Esophagus muscularis mucosa (tissue), 4 donors: ENCODE data around the gene RHOBTB3. TPM values are rescaled to one million over a fixed set of nuclear protein-coding genes. Genes with fewer than 3 reads are reported as not detected.
"Not testable (repeated sequence)": the region's sequence is repeated elsewhere in the genome, so short reads cannot be mapped to it uniquely, and the experiment has no call there.

Experiments used
- DNase-seq: peaks from one replicate; pipeline ENCODE4 v3.0.0-alpha.2; 2017; ENCODE audit errors: extremely low spot score
- H3K27ac ChIP-seq, 4 donors: fragments of 200-600 bp; sonication (generic); replicated peaks in 1 of 4; 1 replicate in 3 of 4; 2 replicates in 1 of 4; pipeline ENCODE4 v1.5.1; 2016 to 2019; ENCODE audit warnings: mild to moderate bottlenecking in 1 of 4
- H3K27me3 ChIP-seq, 4 donors: fragments of 200-600 bp; sonication (generic); one replicate each; pipeline versions ENCODE4 v1.5.1 to v1.6.0; 2016 to 2019
- H3K36me3 ChIP-seq, 4 donors: fragments of 200-600 bp; sonication (generic); one replicate each; pipeline ENCODE4 v1.5.1; 2016 to 2019
- H3K4me1 ChIP-seq, 4 donors: fragments of 200-600 bp; sonication (generic); one replicate each; pipeline ENCODE4 v1.5.1; 2016 to 2019
- H3K4me3 ChIP-seq, 4 donors: fragments of 200-600 bp; sonication (generic); 1 replicate in 2 of 4; 2 replicates in 2 of 4; pipeline ENCODE4 v1.5.1; 2016 to 2019; ENCODE audit warnings: mild to moderate bottlenecking in 4 of 4, moderate library complexity in 1 of 4
- H3K9me3 ChIP-seq, 4 donors: fragments of 200-600 bp; sonication (generic); 1 replicate in 3 of 4; 2 replicates in 1 of 4; pipeline ENCODE4 v1.5.1; 2016 to 2019
- EP300 ChIP-seq: sonication (generic); formaldehyde crosslinking; IDR thresholded peaks from one replicate; pipeline ENCODE4 v1.6.1; 2017; ENCODE audit warnings: antibody characterized with exemption
- POLR2A ChIP-seq: fragments of 450-650 bp; IDR thresholded peaks from one replicate; pipeline ENCODE4 v1.6.1; 2017; ENCODE audit warnings: antibody characterized with exemption, moderate library complexity, mild to moderate bottlenecking, low read depth
- POLR2AphosphoS5 ChIP-seq, 2 donors: sonication (generic); formaldehyde crosslinking; IDR thresholded peaks; one replicate each; pipeline ENCODE4 v1.6.1; 2017; ENCODE audit warnings: antibody characterized with exemption in 2 of 2
- WGBS: methylation state at CpG from one replicate; pipeline ENCODE4 v1.1.5; 2018; 5-methylcytosine and 5-hydroxymethylcytosine counted together
- intact Hi-C: fragments of 100-400 bp; cut with DNase I; formaldehyde crosslinking; loops from one replicate; pipeline ENCODE4 v1.15.1; 2023
- total RNA-seq, 4 donors: library from RNA; depleted of rRNA; stranded (reverse); fragments of >200 nt; gene quantifications; one replicate each; pipeline versions ENCODE4 v1.1.0 to v1.2.1, GENCODE V29; 2016
- TF ChIP-seq, protein P1 (sequence below), 3 experiments: fragments of 200-600 bp in 2 of 3; fragments of 450-650 bp in 1 of 3; sonication (generic) in 2 of 3; IDR thresholded peaks; one replicate each; pipeline ENCODE4 v1.5.1; 2017 to 2019; ENCODE audit warnings: antibody characterized with exemption in 3 of 3, mild to moderate bottlenecking in 2 of 3, moderate library complexity in 1 of 3

RHOBTB3 gene
- total RNA-seq, 4 donors from 2014 or later: 72.9 to 165 (median 89.2) TPM

DNA sequence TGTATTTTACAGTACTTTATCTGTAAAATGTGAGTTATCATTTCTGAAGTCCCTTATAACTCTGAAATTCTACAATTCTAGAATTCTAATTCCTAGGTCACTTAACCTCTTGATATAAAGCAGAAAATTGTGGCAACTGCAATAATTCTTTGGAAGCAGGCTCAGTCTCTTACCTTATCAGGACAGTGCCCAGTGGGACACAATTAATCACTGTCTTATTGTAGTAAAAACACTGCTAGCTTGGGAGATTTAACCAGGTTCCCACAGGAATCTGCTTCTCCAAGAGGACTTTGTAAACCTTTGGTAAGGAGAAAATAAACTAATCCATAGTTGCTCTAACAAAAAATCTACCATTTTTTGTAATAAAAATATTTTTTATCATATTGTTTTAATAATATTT is 30.1 kb upstream of the RHOBTB3 start:
- Histone ChIP-seq H3K4me1 (no peaks in the 10 kb centered on the region), H3K27me3 (no peaks in the 10 kb centered on the region), H3K36me3 (no peaks in the 10 kb centered on the region), H3K4me3 (no peak overlapping the region), H3K27ac (no peak overlapping the region), H3K9me3 (no peaks in the 10 kb centered on the region)
- DNase-seq: no peak
- intact Hi-C loops: no loop called here
- TF ChIP-seq, protein P1, sequence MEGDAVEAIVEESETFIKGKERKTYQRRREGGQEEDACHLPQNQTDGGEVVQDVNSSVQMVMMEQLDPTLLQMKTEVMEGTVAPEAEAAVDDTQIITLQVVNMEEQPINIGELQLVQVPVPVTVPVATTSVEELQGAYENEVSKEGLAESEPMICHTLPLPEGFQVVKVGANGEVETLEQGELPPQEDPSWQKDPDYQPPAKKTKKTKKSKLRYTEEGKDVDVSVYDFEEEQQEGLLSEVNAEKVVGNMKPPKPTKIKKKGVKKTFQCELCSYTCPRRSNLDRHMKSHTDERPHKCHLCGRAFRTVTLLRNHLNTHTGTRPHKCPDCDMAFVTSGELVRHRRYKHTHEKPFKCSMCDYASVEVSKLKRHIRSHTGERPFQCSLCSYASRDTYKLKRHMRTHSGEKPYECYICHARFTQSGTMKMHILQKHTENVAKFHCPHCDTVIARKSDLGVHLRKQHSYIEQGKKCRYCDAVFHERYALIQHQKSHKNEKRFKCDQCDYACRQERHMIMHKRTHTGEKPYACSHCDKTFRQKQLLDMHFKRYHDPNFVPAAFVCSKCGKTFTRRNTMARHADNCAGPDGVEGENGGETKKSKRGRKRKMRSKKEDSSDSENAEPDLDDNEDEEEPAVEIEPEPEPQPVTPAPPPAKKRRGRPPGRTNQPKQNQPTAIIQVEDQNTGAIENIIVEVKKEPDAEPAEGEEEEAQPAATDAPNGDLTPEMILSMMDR (IDR thresholded peaks at IDR 0.05): no peak

DNA sequence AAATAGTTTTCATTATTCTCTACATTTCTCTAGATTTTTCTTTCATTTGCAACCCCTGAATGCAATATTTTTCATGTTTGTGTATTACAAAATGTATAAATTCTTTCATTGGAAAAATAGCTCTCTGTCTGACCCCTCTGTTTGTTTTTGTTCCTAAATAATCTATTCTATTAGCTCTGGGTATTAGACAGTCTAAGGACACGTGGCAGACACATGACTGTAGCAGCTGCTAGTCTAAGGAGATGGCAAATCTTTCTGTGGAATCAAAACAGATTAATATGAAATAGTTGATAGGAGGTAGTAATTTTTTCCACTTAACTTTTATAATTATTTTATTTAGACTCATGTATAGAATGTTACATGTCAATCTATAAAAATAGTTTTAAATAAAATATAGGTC is 27.0 kb upstream of the RHOBTB3 start:
- no peaks in the 10 kb centered on the region for H3K36me3 ChIP-seq
- no peaks in the 10 kb centered on the region for H3K4me1 ChIP-seq
- WGBS: 81% methylated on average over 1 of the region's 1 CpG
- no peak overlapping the region for H3K27ac ChIP-seq
- no peak overlapping the region for H3K4me3 ChIP-seq
- H3K9me3 ChIP-seq: no peaks in the 10 kb centered on the region
- TF ChIP-seq POLR2AphosphoS5 (IDR thresholded peaks at IDR 0.05) (no peak), EP300 (no peak), POLR2A (no peak)
- TF ChIP-seq, protein P1 (IDR thresholded peaks at IDR 0.05): no peak
- intact Hi-C loops: no loop called here
- no peak for DNase-seq
- H3K27me3 ChIP-seq: no peaks in the 10 kb centered on the region

DNA sequence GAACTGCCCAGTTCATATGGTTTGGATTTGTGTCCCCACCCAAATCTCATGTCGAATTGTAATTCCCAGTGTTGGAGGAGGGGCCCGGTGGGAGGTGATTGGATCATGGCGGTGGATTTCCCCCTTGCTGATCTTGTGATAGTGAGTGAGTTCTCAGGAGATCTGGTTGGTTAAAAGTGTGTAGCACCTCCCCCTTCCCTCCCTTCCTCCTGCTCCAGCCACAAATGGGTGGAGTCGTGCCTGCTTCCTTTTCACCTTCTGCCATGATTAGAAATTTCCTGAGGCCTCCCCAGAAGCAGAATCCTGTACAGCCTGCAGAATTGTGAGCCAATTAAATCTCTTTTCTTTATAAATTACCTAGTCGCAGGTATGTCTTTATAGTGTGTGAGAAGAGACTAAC is 24.9 kb upstream of the RHOBTB3 start:
- H3K4me1 ChIP-seq, intact Hi-C loops, H3K9me3 ChIP-seq, DNase-seq, H3K27me3 ChIP-seq, H3K36me3 ChIP-seq, H3K4me3 ChIP-seq, H3K27ac ChIP-seq: not testable (repeated sequence)
- WGBS: 91% methylated on average over 4 of the region's 5 CpGs

DNA sequence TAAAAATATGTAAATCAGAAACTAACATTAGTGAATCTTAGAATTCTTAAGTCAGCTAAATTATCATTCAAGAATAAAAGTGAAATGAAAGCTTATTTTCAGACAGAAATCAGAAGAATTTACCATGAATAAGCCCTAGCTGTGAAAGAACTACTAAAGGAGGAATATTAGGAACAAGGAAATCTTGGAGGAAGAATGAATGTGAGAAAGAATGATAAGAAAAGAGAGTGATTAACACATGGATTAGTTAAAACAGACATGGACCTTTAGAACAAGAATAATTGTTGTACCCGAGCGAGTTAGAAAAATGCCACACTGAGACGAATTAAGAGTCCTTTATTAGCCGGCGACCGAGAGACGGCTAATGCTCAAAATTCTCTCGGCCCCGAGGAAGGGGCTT is 24.1 kb upstream of the RHOBTB3 start:
- Histone ChIP-seq H3K9me3 (no peaks in the 10 kb centered on the region), H3K27ac (no peak overlapping the region), H3K27me3 (no peaks in the 10 kb centered on the region), H3K4me1 (peaks cover 0 to 3% (median 0%) of the 10 kb centered on the region in 4 donors), H3K4me3 (no peak overlapping the region), H3K36me3 (no peaks in the 10 kb centered on the region)
- DNase-seq: no peak
- no peak for TF ChIP-seq POLR2A
- no peak for TF ChIP-seq EP300
- TF ChIP-seq, protein P1 (IDR thresholded peaks at IDR 0.05): no peak
- TF ChIP-seq POLR2AphosphoS5 (IDR thresholded peaks at IDR 0.05): no peak
- intact Hi-C loops: no loop called here
- WGBS: 88% methylated on average over 9 of the region's 9 CpGs

DNA sequence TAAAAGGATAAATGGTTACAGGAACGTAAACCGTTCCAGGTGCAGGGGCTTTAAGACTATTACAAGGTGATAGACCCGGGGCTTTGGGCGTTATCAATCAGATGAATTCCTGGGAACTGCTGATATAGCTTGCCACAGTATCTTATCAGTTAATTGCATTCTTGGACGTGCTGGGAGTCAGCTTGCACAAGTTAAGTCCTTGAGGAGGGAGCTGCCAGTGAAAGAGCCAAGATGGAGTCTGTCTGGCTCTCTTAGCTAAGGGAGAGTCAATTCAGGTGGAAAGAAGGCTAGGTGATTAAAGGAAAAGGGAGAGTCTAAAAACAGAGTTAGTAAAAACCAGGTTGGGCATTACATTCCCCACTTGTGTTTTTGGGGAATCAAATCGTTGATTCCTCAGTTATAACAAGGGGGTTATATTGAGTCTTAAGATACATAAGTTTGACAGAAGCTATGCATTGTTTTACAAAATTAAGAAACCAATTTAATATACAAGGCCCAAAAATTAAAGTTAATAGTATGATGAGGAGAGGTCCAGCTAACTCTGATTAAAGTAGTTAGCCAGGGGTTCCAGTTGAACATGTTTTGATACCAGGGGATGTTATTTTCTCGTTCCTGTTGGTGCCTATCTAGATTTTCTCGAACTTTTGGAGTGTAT is 23.5 kb upstream of the RHOBTB3 start:
- DNase-seq, H3K4me3 ChIP-seq, H3K27ac ChIP-seq, H3K9me3 ChIP-seq, intact Hi-C loops, H3K27me3 ChIP-seq, H3K36me3 ChIP-seq, H3K4me1 ChIP-seq: not testable (repeated sequence)
- WGBS: 82% methylated on average over 8 of the region's 8 CpGs

DNA sequence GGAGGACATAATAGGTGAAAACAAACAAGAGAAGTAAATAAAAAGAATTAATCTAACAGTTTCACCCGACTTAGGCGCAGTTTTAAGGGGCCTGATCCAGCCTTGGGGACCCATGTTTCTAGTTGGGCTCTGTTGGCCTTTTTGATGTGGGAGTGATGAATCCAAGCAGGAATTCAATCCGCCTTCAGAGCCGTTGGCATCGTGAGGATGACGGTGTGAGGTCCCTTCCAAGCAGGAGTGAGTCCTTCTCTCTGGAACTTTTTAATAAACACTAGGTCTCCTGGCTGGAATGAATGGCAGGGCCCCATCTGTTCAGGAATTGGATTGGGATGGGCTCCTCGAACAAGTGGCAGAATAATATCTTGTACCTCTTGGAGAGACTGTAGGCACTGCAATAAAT is 22.3 kb upstream of the RHOBTB3 start:
- H3K27ac ChIP-seq: no peak overlapping the region
- H3K4me1 ChIP-seq: peaks cover 0 to 4% (median 2%) of the 10 kb centered on the region in 4 donors
- no peak overlapping the region for H3K4me3 ChIP-seq
- intact Hi-C loops: no loop called here
- H3K36me3 ChIP-seq: no peaks in the 10 kb centered on the region
- TF ChIP-seq POLR2A (no peak), POLR2AphosphoS5 (IDR thresholded peaks at IDR 0.05) (no peak), EP300 (no peak)
- TF ChIP-seq, protein P1 (IDR thresholded peaks at IDR 0.05): no peak
- DNase-seq: no peak
- WGBS: 96% methylated on average over 7 of the region's 7 CpGs
- H3K9me3 ChIP-seq: no peaks in the 10 kb centered on the region
- H3K27me3 ChIP-seq: no peaks in the 10 kb centered on the region
